K562 (cell line): Measurements from ENCODE around the gene ZNF544. TPM values are rescaled to one million over a fixed set of nuclear protein-coding genes. Genes with fewer than 3 reads are reported as not detected.
A peak's percentile ranks its signal among the peaks of the same experiment; 100 is the strongest.

ENCODE experiments used
- ATAC-seq: fragments of 200-7000 bp; cut with Tn5 transposase; 3 replicates; pipeline ENCODE4 v1.9.1; 2020; ENCODE audit warnings: moderate library complexity
- BruUV-seq: library from RNA; stranded (reverse); fragments of 400-500 nt; replicated peaks from 2 replicates; lab custom pipeline; 2021; lab: Mats Ljungman, UMichigan
- CTCF ChIA-PET: fragments of 300-600 bp; formaldehyde crosslinking; extraction: SDS; loops from one replicate; lab custom pipeline; 2021; ENCODE audit warnings: low intra/inter-chr PET ratio; lab: Yijun Ruan, JAX
- POLR2A ChIA-PET: fragments of 300-600, 350-650 bp; sonication (Branson Sonifier 250); formaldehyde crosslinking; extraction: SDS; loops from one replicate; lab custom pipeline; 2021; ENCODE audit warnings: antibody characterized with exemption, inconsistent platforms; lab: Yijun Ruan, JAX
- DNase-seq, 4 experiments: peaks; one replicate each; pipeline versions ENCODE4 v3.0.0 to v3.0.0-alpha.2; 2011 to 2018; ENCODE audit warnings: low spot score in 3 of 4, mixed read lengths in 3 of 4; ENCODE audit errors: extremely low read depth in 1 of 4
- FAIRE-seq: peaks from 2 replicates; lab custom pipeline; 2011; peaks lifted over from hg19 to GRCh38; lab: Jason Lieb, UNC
- H2AFZ ChIP-seq: 2 replicates; pipeline ENCODE4 v1.6.0; 2011; ENCODE audit warnings: low read depth, low read length, control low read depth, inconsistent platforms
- H3K27ac ChIP-seq: fragments of 200-600 bp; 3 replicates; pipeline ENCODE4 v1.8.0; 2011; ENCODE audit warnings: low read depth, mild to moderate bottlenecking, control low read depth, inconsistent platforms, low read length, moderate library complexity, mixed read lengths; ENCODE audit errors: extremely low read depth
- H3K27me3 ChIP-seq, 2 experiments: fragments of 300-600 bp in 1 of 2; 2 replicates in 1 of 2; 3 replicates in 1 of 2; pipeline versions ENCODE4 v1.6.0 to v1.8.0; 2011; ENCODE audit warnings: inconsistent platforms in 2 of 2, low read length in 2 of 2, mild to moderate bottlenecking in 1 of 2, mixed read lengths in 1 of 2, moderate library complexity in 1 of 2; ENCODE audit not compliant: control insufficient read depth in 2 of 2, insufficient read depth in 2 of 2
- H3K36me3 ChIP-seq: fragments of 300-600 bp; 3 replicates; pipeline ENCODE4 v1.8.0; 2011; ENCODE audit warnings: mild to moderate bottlenecking, low read length, inconsistent platforms; ENCODE audit not compliant: control insufficient read depth, insufficient read depth
- H3K4me1 ChIP-seq, 2 experiments: fragments of 200-600 bp in 1 of 2; replicated peaks in 1 of 2; 2 replicates in 1 of 2; 3 replicates in 1 of 2; pipeline versions ENCODE4 v1.5.1 to v1.8.0; 2011; ENCODE audit warnings: inconsistent platforms in 2 of 2, low read length in 2 of 2, mild to moderate bottlenecking in 1 of 2, mixed read lengths in 1 of 2, moderate library complexity in 1 of 2; ENCODE audit not compliant: control insufficient read depth in 2 of 2, insufficient read depth in 2 of 2
- H3K4me2 ChIP-seq: 2 replicates; pipeline ENCODE4 v1.6.1; 2011; ENCODE audit warnings: low read length, control low read depth, inconsistent platforms, mixed read lengths; ENCODE audit not compliant: insufficient read depth
- H3K4me3 ChIP-seq: fragments of 200-600 bp; sonication (generic), shearing (Covaris generic); 2 replicates; pipeline ENCODE4 v1.5.1; 2016; ENCODE audit warnings: control low read depth, inconsistent platforms
- H3K79me2 ChIP-seq: fragments of 200-600 bp; 3 replicates; pipeline ENCODE4 v1.8.0; 2011; ENCODE audit warnings: low read length, inconsistent platforms; ENCODE audit not compliant: control insufficient read depth, insufficient read depth
- H3K9ac ChIP-seq, 2 experiments: 2 replicates each; pipeline versions ENCODE4 v1.6.0 to v1.6.1; 2011; ENCODE audit warnings: low read depth in 2 of 2, low read length in 2 of 2, control low read depth in 1 of 2, inconsistent platforms in 1 of 2, mild to moderate bottlenecking in 1 of 2, mixed read lengths in 1 of 2; ENCODE audit not compliant: insufficient read depth in 1 of 2
- H3K9me1 ChIP-seq: one replicate; pipeline ENCODE4 v1.6.0; 2011; ENCODE audit warnings: inconsistent platforms, mild to moderate bottlenecking, low read length, moderate library complexity; ENCODE audit not compliant: control insufficient read depth, insufficient read depth
- H3K9me3 ChIP-seq: replicated peaks from 2 replicates; pipeline ENCODE4 v1.5.1; 2011; ENCODE audit warnings: low read depth, low read length, inconsistent platforms; ENCODE audit not compliant: control insufficient read depth, insufficient read depth
- H4K20me1 ChIP-seq: replicated peaks from 2 replicates; pipeline ENCODE4 v1.6.1; 2011; ENCODE audit warnings: low read length, inconsistent platforms, mixed read lengths; ENCODE audit not compliant: control insufficient read depth, insufficient read depth
- CHD4 ChIP-seq: fragments of 200-600 bp; sonication (generic); IDR thresholded peaks from 3 replicates; pipeline ENCODE4 v1.6.1; 2012; ENCODE audit warnings: low read depth, mild to moderate bottlenecking, mixed read lengths, low read length, inconsistent platforms; ENCODE audit not compliant: insufficient read depth, insufficient replicate concordance, poor library complexity, severe bottlenecking
- DNMT1 ChIP-seq: fragments of 450-650 bp; IDR thresholded peaks from 2 replicates; pipeline ENCODE4 v1.6.1; 2016; ENCODE audit warnings: antibody characterized with exemption, mild to moderate bottlenecking
- E2F3 ChIP-seq: fragments of 250-450 bp; sonication (Bioruptor Pico); IDR thresholded peaks from 2 replicates; pipeline ENCODE4 v1.4.0; 2020; ENCODE audit warnings: mild to moderate bottlenecking
- HNRNPUL1 ChIP-seq: fragments of 200-400 bp; formaldehyde crosslinking; IDR thresholded peaks from 2 replicates; pipeline ENCODE4 v1.6.1; 2017; ENCODE audit warnings: low read length
- RFX7 ChIP-seq: fragments of 250-450 bp; sonication (Bioruptor Pico); IDR thresholded peaks from 2 replicates; pipeline ENCODE4 v1.5.1; 2021; ENCODE audit warnings: mild to moderate bottlenecking
- SP1 ChIP-seq: sonication (generic); formaldehyde crosslinking; IDR thresholded peaks from 2 replicates; pipeline ENCODE4 v1.8.1; 2022; ENCODE audit warnings: mild to moderate bottlenecking, missing genetic modification reagents
- ZNF143 ChIP-seq: sonication (generic); formaldehyde crosslinking; IDR thresholded peaks from 2 replicates; pipeline ENCODE4 v1.9.0; 2022; ENCODE audit warnings: mild to moderate bottlenecking, missing genetic modification reagents
- ZNF217 ChIP-seq: sonication (generic); formaldehyde crosslinking; IDR thresholded peaks from 2 replicates; pipeline ENCODE4 v1.8.0; 2022; ENCODE audit warnings: mild to moderate bottlenecking, missing genetic modification reagents
- ZNF77 ChIP-seq: fragments of 250-450 bp; sonication (Bioruptor Pico); IDR thresholded peaks from 2 replicates; pipeline ENCODE4 v1.5.0; 2020
- WGBS: fragments of 100-300 bp; shearing (Covaris generic); methylation state at CpG from one replicate; pipeline ENCODE4 v1.1.6; 2016; ENCODE audit warnings: low coverage, mixed read lengths; ENCODE audit not compliant: insufficient coverage; ENCODE audit errors: missing lambda C conversion rate; 5-methylcytosine and 5-hydroxymethylcytosine counted together
- in situ Hi-C: fragments of 300-500 bp; cut with MboI; formaldehyde crosslinking; loops from 4 replicates; pipeline ENCODE4 v1.15.0; 2018; ENCODE audit warnings: inconsistent platforms, mixed read lengths
- intact Hi-C: fragments of 100-400 bp; cut with micrococcal nuclease; formaldehyde crosslinking; loops from 2 replicates; pipeline ENCODE4 v1.14.2; 2022
- polyA plus RNA-seq, 8 experiments: library from polyadenylated mRNA; depleted of rRNA in 4 of 8; stranded (reverse) in 5 of 8; unstranded in 3 of 8; fragments of >200 nt; fragmentation: Nextera tagmentation in 2 of 8; fragmentation: Illumina TruSeq in 1 of 8; extraction: Ambion mirVana in 2 of 8; extraction: Trizol in 1 of 8; gene quantifications; 2 replicates each; pipeline versions ENCODE4 v1.2.1 to v1.2.3, GENCODE V29; 2011 to 2014; ENCODE audit warnings: inconsistent platforms in 1 of 8, missing spikeins in 1 of 8
- total RNA-seq, 7 experiments: library from RNA; depleted of rRNA in 6 of 7; stranded (reverse); fragments of >200 nt in 6 of 7; fragmentation: Illumina TruSeq in 2 of 7; extraction: Trizol in 2 of 7; gene quantifications; 2 replicates each; pipeline versions ENCODE4 v1.2.1 to v1.2.3, GENCODE V29; 2011 to 2021; ENCODE audit warnings: low replicate concordance in 1 of 7
- TF ChIP-seq, protein P1 (sequence below), 2 experiments: fragments of 200-800 bp in 1 of 2; sonication (Bioruptor generic) in 1 of 2; sonication (generic) in 1 of 2; formaldehyde crosslinking in 1 of 2; IDR thresholded peaks in 1 of 2; conservative IDR thresholded peaks in 1 of 2; 2 replicates each; pipeline versions ENCODE4 v1.5.0 to v1.6.1; 2016 to 2020; ENCODE audit warnings: missing compliant biosample characterization in 1 of 2, missing genetic modification characterization in 1 of 2, missing genetic modification reagents in 1 of 2
- TF ChIP-seq, protein P2 (sequence below): fragments of 450-650 bp; IDR thresholded peaks from 2 replicates; pipeline ENCODE4 v1.6.1; 2017; ENCODE audit warnings: mild to moderate bottlenecking, moderate library complexity
- TF ChIP-seq, protein P3 (sequence below): fragments of 250-450 bp; sonication (Bioruptor Pico); IDR thresholded peaks from 2 replicates; pipeline ENCODE4 v1.8.0; 2022; ENCODE audit warnings: moderate library complexity, mild to moderate bottlenecking, inconsistent platforms
- TF ChIP-seq, protein P4 (sequence below): IDR thresholded peaks from 2 replicates; pipeline ENCODE4 v1.6.1; 2011; ENCODE audit warnings: borderline replicate concordance, low read depth, mild to moderate bottlenecking, moderate library complexity, low read length; ENCODE audit not compliant: insufficient read depth, poor library complexity, severe bottlenecking

Gene ZNF544
- total and polyA plus RNA-seq, 9 of the 15 experiments (the other 6 are each of a cell fraction or from before 2014, with no cell fraction given), result 23.6 to 59.0 (median 41.4) TPM

DNA sequence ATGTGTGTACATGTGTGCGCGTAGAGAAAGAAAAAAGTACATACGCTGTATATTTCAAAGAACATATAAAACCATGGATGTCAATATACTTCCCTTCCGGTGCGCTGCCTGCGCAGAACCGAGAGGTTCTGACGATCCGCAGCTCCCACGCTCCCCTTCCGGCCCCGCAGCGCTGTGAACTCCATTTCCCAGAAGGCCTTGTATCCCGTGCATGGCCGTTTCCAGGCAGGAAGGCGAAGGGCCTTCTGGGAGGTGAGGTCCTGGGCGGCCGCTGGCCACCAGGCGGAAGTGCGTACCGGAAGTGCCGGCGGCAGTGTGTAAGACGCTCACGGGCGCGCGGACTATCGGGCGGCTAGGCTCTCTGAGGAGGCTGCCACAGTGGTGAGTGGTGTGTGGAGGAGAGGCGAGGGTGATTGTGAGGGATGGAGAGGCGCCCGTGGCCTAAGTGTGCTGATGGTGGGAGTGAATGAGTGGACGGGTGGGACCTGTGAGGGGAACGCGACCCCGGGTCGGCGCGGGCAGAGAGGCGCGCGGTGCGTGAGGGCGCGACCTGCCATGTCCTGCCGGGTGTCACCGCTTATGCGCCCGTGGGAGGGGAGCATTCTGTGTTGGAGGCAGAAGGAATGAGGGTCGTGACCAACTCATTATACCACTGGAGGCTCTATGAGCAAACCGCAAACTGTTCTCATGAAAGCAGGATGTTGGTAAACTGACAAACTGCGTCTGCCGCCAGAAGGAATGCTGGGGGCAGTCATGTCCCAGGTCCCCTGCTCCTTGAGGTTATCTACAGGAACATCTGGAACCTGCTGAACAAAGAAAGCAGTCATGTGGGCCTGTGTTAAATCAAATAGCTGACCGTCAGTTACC, 76.6 kb downstream of the ZNF544 start, which contains the start of gene ERVK3-1:
Gene ERVK3-1, plus strand, starts transcription at position 313 of the 867 bp plus-strand sequence. CDS start 6,792 bp downstream, outside the sequence.
- Histone ChIP-seq H3K36me3 (peaks cover 61% of the 10 kb centered on the region), H3K79me2 (peaks cover 40% of the 10 kb centered on the region), H2AFZ (peak within 1 kb of the TSS; percentile 96), H3K9me1 (no peaks in the 10 kb centered on the region), H3K4me1 (peaks cover 7 to 15% of the 10 kb centered on the region in 2 experiments; a peak in 4 of 5 replicates), H3K4me3 (peak within 1 kb of the TSS; percentile 98), H3K27ac (peak within 1 kb of the TSS; percentile 98), H3K27me3 (no peaks in the 10 kb centered on the region), H3K9ac (peak within 1 kb of the TSS; percentile 91 to 96), H3K4me2 (peak within 1 kb of the TSS; percentile 99), H4K20me1 (no peaks in the 10 kb centered on the region), H3K9me3 (peaks cover 3% of the 10 kb centered on the region)
- ChIA-PET POLR2A (interaction anchor here (0.6 to 4.2 kb wide), 8 partner anchors 8 to 270 kb away, joined by 3 to 27 read pairs (median 4); partner anchors contain the start of genes ZNF8 and ZSCAN22), CTCF (no interaction called here)
- in situ Hi-C loops (no loop called here), intact Hi-C loops (loop anchor here (1.0 to 2.0 kb wide), 3 partner anchors 21 to 58 kb away; partner anchors contain the start of genes ZNF497, ZNF8 and ZSCAN22)
- BruUV-seq, result no TSS peak
- 1% methylated on average over 49 of the region's 55 CpGs for WGBS
- peak; percentile 98 for ATAC-seq
- peak; percentile 90 to 99 (median 92) for DNase-seq
- FAIRE-seq, result peak; percentile 97
- TF ChIP-seq ZNF217 (CRISPR knock-in tag) (no peak), CHD4 (no peak), E2F3 (no peak), ZNF143 (peak; percentile 100), HNRNPUL1 (no peak), RFX7 (no peak), ZNF77 (CRISPR knock-in tag) (no peak), DNMT1 (no peak), SP1 (CRISPR knock-in tag) (peak; percentile 75)
- TF ChIP-seq, protein P1, sequence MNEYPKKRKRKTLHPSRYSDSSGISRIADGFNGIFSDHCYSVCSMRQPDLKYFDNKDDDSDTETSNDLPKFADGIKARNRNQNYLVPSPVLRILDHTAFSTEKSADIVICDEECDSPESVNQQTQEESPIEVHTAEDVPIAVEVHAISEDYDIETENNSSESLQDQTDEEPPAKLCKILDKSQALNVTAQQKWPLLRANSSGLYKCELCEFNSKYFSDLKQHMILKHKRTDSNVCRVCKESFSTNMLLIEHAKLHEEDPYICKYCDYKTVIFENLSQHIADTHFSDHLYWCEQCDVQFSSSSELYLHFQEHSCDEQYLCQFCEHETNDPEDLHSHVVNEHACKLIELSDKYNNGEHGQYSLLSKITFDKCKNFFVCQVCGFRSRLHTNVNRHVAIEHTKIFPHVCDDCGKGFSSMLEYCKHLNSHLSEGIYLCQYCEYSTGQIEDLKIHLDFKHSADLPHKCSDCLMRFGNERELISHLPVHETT (CRISPR knock-in tag; conservative IDR thresholded peaks at IDR 0.05 in 1 of 2, IDR thresholded peaks at IDR 0.05 in 1 of 2), result peak in 1 of 2 experiments; percentile 84; a peak in 1 of 4 replicates
- TF ChIP-seq, protein P2, sequence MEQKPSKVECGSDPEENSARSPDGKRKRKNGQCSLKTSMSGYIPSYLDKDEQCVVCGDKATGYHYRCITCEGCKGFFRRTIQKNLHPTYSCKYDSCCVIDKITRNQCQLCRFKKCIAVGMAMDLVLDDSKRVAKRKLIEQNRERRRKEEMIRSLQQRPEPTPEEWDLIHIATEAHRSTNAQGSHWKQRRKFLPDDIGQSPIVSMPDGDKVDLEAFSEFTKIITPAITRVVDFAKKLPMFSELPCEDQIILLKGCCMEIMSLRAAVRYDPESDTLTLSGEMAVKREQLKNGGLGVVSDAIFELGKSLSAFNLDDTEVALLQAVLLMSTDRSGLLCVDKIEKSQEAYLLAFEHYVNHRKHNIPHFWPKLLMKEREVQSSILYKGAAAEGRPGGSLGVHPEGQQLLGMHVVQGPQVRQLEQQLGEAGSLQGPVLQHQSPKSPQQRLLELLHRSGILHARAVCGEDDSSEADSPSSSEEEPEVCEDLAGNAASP, result no peak
- TF ChIP-seq, protein P3, sequence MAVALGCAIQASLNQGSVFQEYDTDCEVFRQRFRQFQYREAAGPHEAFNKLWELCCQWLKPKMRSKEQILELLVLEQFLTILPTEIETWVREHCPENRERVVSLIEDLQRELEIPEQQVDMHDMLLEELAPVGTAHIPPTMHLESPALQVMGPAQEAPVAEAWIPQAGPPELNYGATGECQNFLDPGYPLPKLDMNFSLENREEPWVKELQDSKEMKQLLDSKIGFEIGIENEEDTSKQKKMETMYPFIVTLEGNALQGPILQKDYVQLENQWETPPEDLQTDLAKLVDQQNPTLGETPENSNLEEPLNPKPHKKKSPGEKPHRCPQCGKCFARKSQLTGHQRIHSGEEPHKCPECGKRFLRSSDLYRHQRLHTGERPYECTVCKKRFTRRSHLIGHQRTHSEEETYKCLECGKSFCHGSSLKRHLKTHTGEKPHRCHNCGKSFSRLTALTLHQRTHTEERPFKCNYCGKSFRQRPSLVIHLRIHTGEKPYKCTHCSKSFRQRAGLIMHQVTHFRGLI (CRISPR knock-in tag), result no peak
- TF ChIP-seq, protein P4, sequence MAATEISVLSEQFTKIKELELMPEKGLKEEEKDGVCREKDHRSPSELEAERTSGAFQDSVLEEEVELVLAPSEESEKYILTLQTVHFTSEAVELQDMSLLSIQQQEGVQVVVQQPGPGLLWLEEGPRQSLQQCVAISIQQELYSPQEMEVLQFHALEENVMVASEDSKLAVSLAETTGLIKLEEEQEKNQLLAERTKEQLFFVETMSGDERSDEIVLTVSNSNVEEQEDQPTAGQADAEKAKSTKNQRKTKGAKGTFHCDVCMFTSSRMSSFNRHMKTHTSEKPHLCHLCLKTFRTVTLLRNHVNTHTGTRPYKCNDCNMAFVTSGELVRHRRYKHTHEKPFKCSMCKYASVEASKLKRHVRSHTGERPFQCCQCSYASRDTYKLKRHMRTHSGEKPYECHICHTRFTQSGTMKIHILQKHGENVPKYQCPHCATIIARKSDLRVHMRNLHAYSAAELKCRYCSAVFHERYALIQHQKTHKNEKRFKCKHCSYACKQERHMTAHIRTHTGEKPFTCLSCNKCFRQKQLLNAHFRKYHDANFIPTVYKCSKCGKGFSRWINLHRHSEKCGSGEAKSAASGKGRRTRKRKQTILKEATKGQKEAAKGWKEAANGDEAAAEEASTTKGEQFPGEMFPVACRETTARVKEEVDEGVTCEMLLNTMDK, result no peak
